ENCODE data around the gene TCF19.

Gene TCF19

GRCh38 chr6:31210741-31211532, 52.5 kb downstream of the TCF19 start:
- DNase-seq, result no peak

Data from activated T-cell treated with anti-CD3 and anti-CD28 coated beads, Interleukin-2, amount 50 U/mL, for 1 hour (primary cell).